Breast epithelium (tissue), 4 donors: Measurements from ENCODE around the gene FAM193A. TPM values are rescaled to one million over a fixed set of nuclear protein-coding genes. Genes with fewer than 3 reads are reported as not detected.

ENCODE experiments used
- DNase-seq, 2 donors: peaks; one replicate each; pipeline ENCODE4 v3.0.0-alpha.2; 2019; ENCODE audit warnings: low spot score in 2 of 2
- H3K27ac ChIP-seq, 2 donors: fragments of 200-600 bp; sonication (generic) in 1 of 2; one replicate each; pipeline ENCODE4 v1.5.1; 2016 to 2019; ENCODE audit warnings: mild to moderate bottlenecking in 1 of 2
- H3K27me3 ChIP-seq, 2 donors: fragments of 200-600 bp; sonication (generic) in 1 of 2; one replicate each; pipeline versions ENCODE4 v1.5.1 to v1.6.0; 2017 to 2019; ENCODE audit warnings: control low read depth in 1 of 2, mild to moderate bottlenecking in 1 of 2
- H3K36me3 ChIP-seq: fragments of 200-600 bp; one replicate; pipeline ENCODE4 v1.5.1; 2019
- H3K4me1 ChIP-seq, 2 donors: fragments of 200-600 bp; sonication (generic); one replicate each; pipeline ENCODE4 v1.5.1; 2016 to 2019; ENCODE audit warnings: control low read depth in 1 of 2
- H3K4me3 ChIP-seq, 3 donors: fragments of 200-600 bp; sonication (generic); 1 replicate in 2 of 3; 2 replicates in 1 of 3; pipeline ENCODE4 v1.5.1; 2016 to 2019; ENCODE audit warnings: mild to moderate bottlenecking in 3 of 3, moderate library complexity in 2 of 3
- H3K9me3 ChIP-seq, 2 donors: fragments of 200-600 bp; sonication (generic) in 1 of 2; one replicate each; pipeline ENCODE4 v1.5.1; 2016 to 2019; ENCODE audit warnings: control low read depth in 1 of 2
- POLR2A ChIP-seq: fragments of 450-650 bp; IDR thresholded peaks from one replicate; pipeline ENCODE4 v1.6.1; 2016; ENCODE audit warnings: antibody characterized with exemption, mild to moderate bottlenecking, moderate library complexity
- POLR2AphosphoS5 ChIP-seq, 3 donors: sonication (generic); formaldehyde crosslinking; IDR thresholded peaks; one replicate each; pipeline ENCODE4 v1.6.1; 2017; ENCODE audit warnings: antibody characterized with exemption in 3 of 3
- intact Hi-C: fragments of 100-400 bp; cut with DNase I; formaldehyde crosslinking; loops from one replicate; pipeline ENCODE4 v1.15.1; 2023; ENCODE audit warnings: low total_unique reads
- total RNA-seq, 3 donors: library from RNA; depleted of rRNA; stranded (reverse); fragments of >200 nt; gene quantifications; one replicate each; pipeline ENCODE4 v1.1.0, GENCODE V29; 2016
- TF ChIP-seq, protein P1 (sequence below), 3 donors: fragments of 450-650 bp; IDR thresholded peaks; one replicate each; pipeline ENCODE4 v1.5.1; 2016 to 2017; ENCODE audit warnings: antibody characterized with exemption in 3 of 3, mild to moderate bottlenecking in 3 of 3, moderate library complexity in 3 of 3

The FAM193A gene
- total RNA-seq, 3 donors from 2014 or later: 24.5 to 26.5 (median 24.7) TPM

GRCh38 chr4:2598511-2599303 lies 62.3 kb downstream of the FAM193A start:
- DNase-seq: no peak
- no peaks in the 10 kb centered on the region for H3K9me3 ChIP-seq
- peak overlapping the region in 1 of 2 donors; percentile 62 for H3K27ac ChIP-seq
- H3K27me3 ChIP-seq: no peaks in the 10 kb centered on the region
- H3K4me3 ChIP-seq: peak overlapping the region in 1 of 3 donors; percentile 30
- intact Hi-C loops: no loop called here
- H3K36me3 ChIP-seq: no peaks in the 10 kb centered on the region
- H3K4me1 ChIP-seq: peaks cover 0 to 7% of the 10 kb centered on the region in 2 donors
- no peak for TF ChIP-seq POLR2AphosphoS5 (IDR thresholded peaks at IDR 0.05)
- TF ChIP-seq, protein P1, sequence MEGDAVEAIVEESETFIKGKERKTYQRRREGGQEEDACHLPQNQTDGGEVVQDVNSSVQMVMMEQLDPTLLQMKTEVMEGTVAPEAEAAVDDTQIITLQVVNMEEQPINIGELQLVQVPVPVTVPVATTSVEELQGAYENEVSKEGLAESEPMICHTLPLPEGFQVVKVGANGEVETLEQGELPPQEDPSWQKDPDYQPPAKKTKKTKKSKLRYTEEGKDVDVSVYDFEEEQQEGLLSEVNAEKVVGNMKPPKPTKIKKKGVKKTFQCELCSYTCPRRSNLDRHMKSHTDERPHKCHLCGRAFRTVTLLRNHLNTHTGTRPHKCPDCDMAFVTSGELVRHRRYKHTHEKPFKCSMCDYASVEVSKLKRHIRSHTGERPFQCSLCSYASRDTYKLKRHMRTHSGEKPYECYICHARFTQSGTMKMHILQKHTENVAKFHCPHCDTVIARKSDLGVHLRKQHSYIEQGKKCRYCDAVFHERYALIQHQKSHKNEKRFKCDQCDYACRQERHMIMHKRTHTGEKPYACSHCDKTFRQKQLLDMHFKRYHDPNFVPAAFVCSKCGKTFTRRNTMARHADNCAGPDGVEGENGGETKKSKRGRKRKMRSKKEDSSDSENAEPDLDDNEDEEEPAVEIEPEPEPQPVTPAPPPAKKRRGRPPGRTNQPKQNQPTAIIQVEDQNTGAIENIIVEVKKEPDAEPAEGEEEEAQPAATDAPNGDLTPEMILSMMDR (IDR thresholded peaks at IDR 0.05): peak in 1 of 3 donors; percentile 22

DNA sequence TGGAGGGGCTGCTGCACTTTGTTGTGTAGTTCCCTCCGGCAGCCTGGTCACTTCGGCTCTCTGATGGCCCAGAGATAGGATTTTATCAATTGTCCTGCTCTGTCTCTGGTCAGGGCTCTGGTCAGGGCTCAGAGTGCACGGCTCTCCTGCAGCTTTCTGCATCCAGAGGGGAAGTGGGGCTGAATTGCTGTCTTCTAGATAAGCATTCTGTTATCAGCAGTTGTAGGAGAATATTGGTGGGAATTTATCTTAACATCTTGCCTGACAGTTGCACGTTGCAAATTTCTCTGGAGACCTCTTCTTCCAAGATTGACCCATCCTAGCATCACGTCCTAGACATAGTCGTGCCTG lies 62.8 kb downstream of the FAM193A start:
- DNase-seq: no peak
- Histone ChIP-seq H3K27ac (peak overlapping the region in 1 of 2 donors; percentile 19), H3K9me3 (no peaks in the 10 kb centered on the region), H3K36me3 (no peaks in the 10 kb centered on the region), H3K4me1 (peaks cover 0 to 7% of the 10 kb centered on the region in 2 donors), H3K4me3 (no peak overlapping the region), H3K27me3 (no peaks in the 10 kb centered on the region)
- intact Hi-C loops: no loop called here
- no peak for TF ChIP-seq POLR2A
- TF ChIP-seq, protein P1 (IDR thresholded peaks at IDR 0.05): no peak
- no peak for TF ChIP-seq POLR2AphosphoS5 (IDR thresholded peaks at IDR 0.05)

- TF ChIP-seq, protein P1 (IDR thresholded peaks at IDR 0.05): no peak
- no peak for TF ChIP-seq POLR2A
- no peak for TF ChIP-seq POLR2AphosphoS5 (IDR thresholded peaks at IDR 0.05)
- H3K36me3 ChIP-seq: no peaks in the 10 kb centered on the region
- no peak overlapping the region for H3K27ac ChIP-seq
- no peaks in the 10 kb centered on the region for H3K27me3 ChIP-seq
- H3K4me1 ChIP-seq: peaks cover 0 to 7% of the 10 kb centered on the region in 2 donors
- no peak for DNase-seq
- no peaks in the 10 kb centered on the region for H3K9me3 ChIP-seq
- H3K4me3 ChIP-seq: no peak overlapping the region
- intact Hi-C loops: no loop called here
These were observed 64.4 kb downstream of the FAM193A start for GRCh38 chr4:2600878-2601277.

DNA sequence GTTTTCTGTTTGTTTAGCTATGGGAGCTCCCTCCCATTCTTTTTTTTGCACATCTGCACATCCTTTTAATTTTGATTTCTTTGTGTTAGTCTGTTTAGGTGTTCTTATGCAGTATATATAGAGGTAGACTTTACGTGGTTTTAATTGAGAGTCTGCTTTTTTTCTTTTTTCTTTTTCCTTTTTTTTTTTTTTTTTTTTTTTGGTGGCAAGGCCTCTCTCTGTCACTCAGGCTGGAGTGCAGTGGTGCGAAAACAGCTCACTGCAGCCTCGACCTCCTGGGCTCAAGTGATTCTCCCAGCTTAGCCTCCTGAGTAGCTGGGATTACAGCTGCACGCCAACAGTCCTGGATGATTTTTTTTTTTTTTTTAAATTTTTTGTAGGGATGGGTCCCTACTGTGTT lies 68.2 kb downstream of the FAM193A start:
- Histone ChIP-seq H3K36me3 (no peaks in the 10 kb centered on the region), H3K4me3 (no peak overlapping the region), H3K9me3 (no peaks in the 10 kb centered on the region), H3K4me1 (no peaks in the 10 kb centered on the region), H3K27ac (no peak overlapping the region), H3K27me3 (no peaks in the 10 kb centered on the region)
- DNase-seq: no peak
- TF ChIP-seq, protein P1 (IDR thresholded peaks at IDR 0.05): no peak
- TF ChIP-seq POLR2A (no peak), POLR2AphosphoS5 (IDR thresholded peaks at IDR 0.05) (no peak)
- intact Hi-C loops: no loop called here

DNA sequence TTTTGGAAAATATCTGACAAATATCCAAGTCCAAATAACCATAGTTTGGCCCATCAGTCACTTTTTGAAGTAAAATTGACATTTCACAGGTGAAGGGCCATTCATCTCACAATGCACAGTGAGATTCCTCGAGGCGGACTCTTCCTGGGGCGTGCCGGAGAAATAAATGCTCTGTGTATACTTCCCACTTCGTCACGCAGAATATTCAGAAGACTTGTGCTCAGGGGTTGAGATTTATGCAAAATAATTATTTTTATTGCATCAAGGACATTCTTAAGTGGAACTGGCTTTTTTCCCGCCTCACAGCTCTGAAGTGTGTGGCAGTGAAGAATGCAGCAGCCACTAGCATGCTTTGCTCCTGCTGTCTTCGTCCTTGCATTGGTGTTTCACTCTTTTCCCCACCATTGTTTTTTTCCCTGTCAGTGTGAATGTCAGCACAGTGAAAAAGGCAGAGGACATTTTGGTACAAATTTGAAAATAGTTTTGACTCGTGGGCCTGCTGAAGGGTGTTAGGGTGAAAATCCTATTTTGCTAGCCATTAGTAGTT lies 70.6 kb downstream of the FAM193A start:
- Histone ChIP-seq H3K4me1 (no peaks in the 10 kb centered on the region), H3K9me3 (no peaks in the 10 kb centered on the region), H3K27me3 (no peaks in the 10 kb centered on the region), H3K4me3 (no peak overlapping the region), H3K36me3 (no peaks in the 10 kb centered on the region), H3K27ac (no peak overlapping the region)
- TF ChIP-seq POLR2A (no peak), POLR2AphosphoS5 (IDR thresholded peaks at IDR 0.05) (no peak)
- TF ChIP-seq, protein P1 (IDR thresholded peaks at IDR 0.05): no peak
- DNase-seq: no peak
- intact Hi-C loops: no loop called here
